Measurements from ENCODE around the gene CACNA1F. TPM values are rescaled to one million over a fixed set of nuclear protein-coding genes. Genes with fewer than 3 reads are reported as not detected.
A peak's percentile ranks its signal among the peaks of the same experiment; 100 is the strongest.

Gene CACNA1F
- total RNA-seq, 1 experiment from 2014 or later = not detected

GRCh38 chrX:49183701-49184281 lies 49.3 kb downstream of the CACNA1F start:
- Histone ChIP-seq H3K9ac (ENCODE audit: low read length) (no peak overlapping the region), H3K27ac (ENCODE audit: low read length) (no peak overlapping the region), H3F3A (ENCODE audit: low read length, unreplicated experiment) (no peaks in the 10 kb centered on the region), H3K27me3 (ENCODE audit: low read length) (no peaks in the 10 kb centered on the region), H3K4me3 (ENCODE audit: low read length) (peak overlapping the region; percentile 61), H3K4me2 (ENCODE audit: low read length) (peak overlapping the region; percentile 98), H3K9me2 (replicated peaks; ENCODE audit: low read length) (no peaks in the 10 kb centered on the region), H3K4me1 (ENCODE audit: insufficient read depth, low read length) (peaks cover 20% of the 10 kb centered on the region), H2AFZ (ENCODE audit: low read length) (no peak overlapping the region), H3K36me3 (ENCODE audit: low read depth, low read length) (peaks cover 17% of the 10 kb centered on the region), H3K9me3 (ENCODE audit: low read length) (no peaks in the 10 kb centered on the region), H4K20me1 (ENCODE audit: low read length) (peaks cover 5% of the 10 kb centered on the region), H3K79me2 (ENCODE audit: low read length) (peaks cover 22% of the 10 kb centered on the region)
- CTCF ChIA-PET = interaction anchor here (1.0 to 1.2 kb wide), 3 partner anchors 13 to 28 kb away, joined by 3 to 9 read pairs (median 3); partner anchors contain the start of gene PLP2
- POLR2A ChIA-PET (ENCODE audit: unreplicated experiment) = interaction anchor here (0.6 kb wide), 1 partner anchor 103 kb away, joined by 4 read pairs; no protein-coding TSS in a partner anchor
- BruUV-seq (replicated peaks) = no TSS peak
- DNase-seq = no peak
- no peak for TF ChIP-seq EZH2phosphoT487 (IDR thresholded peaks at IDR 0.05; ENCODE audit: borderline replicate concordance, low read length)
- TF ChIP-seq CTCF (conservative IDR thresholded peaks at IDR 0.05; ENCODE audit: low read depth, low read length) = no peak
- TF ChIP-seq EZH2 (IDR thresholded peaks at IDR 0.05; ENCODE audit: low read length, unreplicated experiment) = no peak
- no peak for ATAC-seq
- intact Hi-C loops (cut with micrococcal nuclease) = no loop called here

- DNase-seq (no peak), ATAC-seq (no peak)
- Histone ChIP-seq H3K4me2 (ENCODE audit: low read length) (no peak overlapping the region), H3K36me3 (ENCODE audit: low read depth, low read length) (peaks cover 17% of the 10 kb centered on the region), H3K4me3 (ENCODE audit: low read length) (no peak overlapping the region), H3K27ac (ENCODE audit: low read length) (no peak overlapping the region), H4K20me1 (ENCODE audit: low read length) (peaks cover 5% of the 10 kb centered on the region), H3K9me3 (ENCODE audit: low read length) (no peaks in the 10 kb centered on the region), H3K9me2 (replicated peaks; ENCODE audit: low read length) (no peaks in the 10 kb centered on the region), H3K27me3 (ENCODE audit: low read length) (no peaks in the 10 kb centered on the region), H3K4me1 (ENCODE audit: insufficient read depth, low read length) (peaks cover 6% of the 10 kb centered on the region), H3F3A (ENCODE audit: low read length, unreplicated experiment) (no peaks in the 10 kb centered on the region), H3K79me2 (ENCODE audit: low read length) (peaks cover 11% of the 10 kb centered on the region; the same call in 1 of the 2 replicates), H2AFZ (ENCODE audit: low read length) (no peak overlapping the region), H3K9ac (ENCODE audit: low read length) (no peak overlapping the region)
- intact Hi-C loops (cut with micrococcal nuclease) = no loop called here
- TF ChIP-seq CTCF (conservative IDR thresholded peaks at IDR 0.05; ENCODE audit: low read depth, low read length) (no peak), EZH2phosphoT487 (IDR thresholded peaks at IDR 0.05; ENCODE audit: borderline replicate concordance, low read length) (no peak), EZH2 (IDR thresholded peaks at IDR 0.05; ENCODE audit: low read length, unreplicated experiment) (no peak)
- BruUV-seq (replicated peaks) = no TSS peak
- CTCF ChIA-PET = no interaction called here
- POLR2A ChIA-PET (ENCODE audit: unreplicated experiment) = interaction anchor here (0.6 kb wide), 1 partner anchor 496 kb away, joined by 3 read pairs; the partner anchor contains the start of gene WAS
These were observed 53.8 kb downstream of the CACNA1F start for GRCh38 chrX:49179358-49179757.

- CTCF ChIA-PET = no interaction called here
- Histone ChIP-seq H3K79me2 (ENCODE audit: low read length) (peaks cover 13% of the 10 kb centered on the region), H3K27me3 (ENCODE audit: low read length) (no peaks in the 10 kb centered on the region), H3K9ac (ENCODE audit: low read length) (no peak overlapping the region), H3K9me3 (ENCODE audit: low read length) (no peaks in the 10 kb centered on the region), H3K27ac (ENCODE audit: low read length) (no peak overlapping the region), H2AFZ (ENCODE audit: low read length) (no peak overlapping the region), H3K36me3 (ENCODE audit: low read depth, low read length) (peaks cover 16% of the 10 kb centered on the region), H3K9me2 (replicated peaks; ENCODE audit: low read length) (no peaks in the 10 kb centered on the region), H4K20me1 (ENCODE audit: low read length) (peaks cover 1% of the 10 kb centered on the region), H3K4me1 (ENCODE audit: insufficient read depth, low read length) (no peaks in the 10 kb centered on the region), H3K4me3 (ENCODE audit: low read length) (no peak overlapping the region), H3F3A (ENCODE audit: low read length, unreplicated experiment) (no peaks in the 10 kb centered on the region), H3K4me2 (ENCODE audit: low read length) (no peak overlapping the region)
- TF ChIP-seq CTCF (conservative IDR thresholded peaks at IDR 0.05; ENCODE audit: low read depth, low read length) (no peak), EZH2 (IDR thresholded peaks at IDR 0.05; ENCODE audit: low read length, unreplicated experiment) (no peak), EZH2phosphoT487 (IDR thresholded peaks at IDR 0.05; ENCODE audit: borderline replicate concordance, low read length) (no peak)
- POLR2A ChIA-PET (ENCODE audit: unreplicated experiment) = no interaction called here
- ATAC-seq = no peak
- intact Hi-C loops (cut with micrococcal nuclease) = no loop called here
- DNase-seq = no peak
- BruUV-seq (replicated peaks) = no TSS peak
These were observed 54.6 kb downstream of the CACNA1F start for GRCh38 chrX:49178537-49178936.
